GM12873 (cell line): Measurements from ENCODE around the gene SLC13A5.

Experiments
- TF ChIP-seq, protein P1 (sequence below): IDR thresholded peaks from 2 replicates; pipeline ENCODE4 v1.5.1; 2012; ENCODE audit warnings: low read depth, mild to moderate bottlenecking, moderate library complexity, low read length, control low read depth; ENCODE audit not compliant: insufficient read depth; ENCODE audit errors: missing control alignments

SLC13A5 gene

DNA sequence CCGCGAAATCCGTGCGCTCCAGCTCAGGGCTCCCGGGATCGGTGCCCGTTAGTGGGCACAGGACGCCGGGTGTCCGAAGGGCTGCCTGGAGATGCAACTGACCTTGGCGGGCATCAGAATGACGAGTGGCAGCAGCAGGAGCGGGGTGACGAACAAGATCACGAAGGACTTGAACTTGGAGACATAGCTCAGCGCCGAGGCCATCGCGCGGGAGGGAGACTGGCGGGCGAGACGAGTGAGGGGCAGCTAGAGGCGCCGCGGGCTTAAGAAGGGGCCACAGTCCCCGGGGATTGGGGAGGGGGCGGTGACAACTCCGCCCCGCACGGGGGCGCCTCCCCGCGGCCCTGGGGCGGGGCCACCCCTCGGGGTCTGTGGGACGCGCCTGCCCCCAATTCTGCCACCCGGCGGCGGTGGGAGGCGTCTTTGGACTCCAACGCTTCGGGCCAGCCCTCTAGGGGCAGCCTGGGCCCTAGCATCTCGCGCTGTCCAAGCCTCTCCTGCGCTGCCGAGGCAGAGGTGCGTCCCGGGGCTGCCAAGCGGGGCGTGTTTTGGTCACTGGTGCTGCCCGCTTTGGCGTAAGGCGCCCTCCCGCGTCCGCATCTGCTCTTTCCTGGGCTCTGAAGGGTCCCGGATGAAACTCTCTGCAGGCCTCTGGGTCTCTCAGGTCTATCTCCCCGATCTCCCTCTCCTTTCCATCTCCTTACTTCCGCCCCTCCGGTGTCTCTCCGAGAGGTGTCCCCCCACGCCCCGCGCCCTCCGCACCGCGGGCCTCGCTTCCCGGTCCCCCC is at the start of gene SLC13A5:
Gene SLC13A5, minus strand, starts transcription at position 240 of the 788 bp plus-strand sequence. Its CDS starts 36 bp downstream, at position 204.
- TF ChIP-seq, protein P1, sequence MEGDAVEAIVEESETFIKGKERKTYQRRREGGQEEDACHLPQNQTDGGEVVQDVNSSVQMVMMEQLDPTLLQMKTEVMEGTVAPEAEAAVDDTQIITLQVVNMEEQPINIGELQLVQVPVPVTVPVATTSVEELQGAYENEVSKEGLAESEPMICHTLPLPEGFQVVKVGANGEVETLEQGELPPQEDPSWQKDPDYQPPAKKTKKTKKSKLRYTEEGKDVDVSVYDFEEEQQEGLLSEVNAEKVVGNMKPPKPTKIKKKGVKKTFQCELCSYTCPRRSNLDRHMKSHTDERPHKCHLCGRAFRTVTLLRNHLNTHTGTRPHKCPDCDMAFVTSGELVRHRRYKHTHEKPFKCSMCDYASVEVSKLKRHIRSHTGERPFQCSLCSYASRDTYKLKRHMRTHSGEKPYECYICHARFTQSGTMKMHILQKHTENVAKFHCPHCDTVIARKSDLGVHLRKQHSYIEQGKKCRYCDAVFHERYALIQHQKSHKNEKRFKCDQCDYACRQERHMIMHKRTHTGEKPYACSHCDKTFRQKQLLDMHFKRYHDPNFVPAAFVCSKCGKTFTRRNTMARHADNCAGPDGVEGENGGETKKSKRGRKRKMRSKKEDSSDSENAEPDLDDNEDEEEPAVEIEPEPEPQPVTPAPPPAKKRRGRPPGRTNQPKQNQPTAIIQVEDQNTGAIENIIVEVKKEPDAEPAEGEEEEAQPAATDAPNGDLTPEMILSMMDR = peak; percentile 25

DNA sequence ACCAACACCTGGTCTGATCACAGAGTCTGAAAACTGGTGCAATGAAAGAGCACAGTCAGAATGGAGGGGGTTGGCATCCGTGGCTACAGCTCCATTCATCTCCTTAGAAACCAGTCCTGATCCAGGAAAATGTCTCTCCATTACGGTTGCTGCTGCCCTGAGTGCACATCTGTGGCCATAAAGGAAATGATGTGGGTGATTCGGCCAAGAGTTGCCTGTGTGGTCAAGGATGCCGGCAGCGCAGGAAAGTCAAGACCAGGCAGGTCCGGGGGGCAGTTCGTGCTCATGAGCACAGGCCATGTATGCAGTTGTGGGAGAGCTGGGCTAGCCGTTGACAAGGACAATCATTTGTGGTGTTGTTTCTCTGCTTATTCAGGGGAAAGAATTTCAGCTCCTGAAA is 48.6 kb upstream of the SLC13A5 start:
- TF ChIP-seq, protein P1 = no peak

DNA sequence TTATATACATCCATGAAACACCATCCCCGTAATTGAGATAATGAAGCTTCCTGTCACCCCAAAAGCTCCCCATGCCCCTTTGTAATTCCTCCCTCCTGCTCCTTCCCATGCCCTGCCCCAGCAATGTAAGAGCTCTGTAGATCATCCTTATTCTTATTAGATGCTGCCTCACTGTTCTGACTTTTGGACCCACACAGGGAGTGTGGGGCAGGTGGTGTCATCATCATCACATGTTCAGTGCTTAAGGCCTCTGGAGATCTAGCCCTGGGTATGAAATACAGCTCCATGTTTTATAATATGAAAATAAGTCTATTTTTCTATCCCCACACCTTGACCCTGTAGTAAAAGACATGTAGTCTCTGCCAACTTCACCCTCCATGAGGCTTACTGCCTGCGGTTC is 44.6 kb upstream of the SLC13A5 start:
- TF ChIP-seq, protein P1 = no peak

DNA sequence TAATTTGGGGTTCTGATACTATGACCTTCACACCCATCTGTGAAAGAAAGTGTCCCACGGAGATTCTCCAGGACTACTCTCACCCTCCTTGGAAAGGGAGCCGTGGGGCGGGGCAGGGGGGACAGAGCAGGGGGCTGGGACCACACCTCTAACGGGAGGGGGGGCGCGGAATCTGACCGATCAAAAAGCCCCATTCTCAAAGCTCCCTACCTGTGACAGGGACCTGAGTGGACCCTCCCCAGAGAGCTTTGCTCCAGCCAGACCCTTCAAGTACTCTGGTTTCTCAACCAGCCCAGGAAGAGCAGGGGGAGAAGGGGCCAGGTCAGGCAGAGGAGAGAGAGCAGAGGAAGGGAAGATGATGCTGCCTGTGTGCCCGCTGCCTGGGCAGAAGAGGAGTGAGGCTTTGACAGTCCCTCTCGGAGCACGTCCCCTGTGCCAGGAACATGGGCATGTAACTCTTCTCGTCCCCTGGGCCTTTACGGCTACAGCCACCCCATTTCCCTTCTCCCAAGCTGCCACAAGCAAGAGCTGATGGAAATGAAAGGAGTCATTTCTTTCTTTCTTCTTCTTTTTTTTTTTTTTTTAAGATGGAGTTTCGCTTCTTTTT is 43.4 kb upstream of the SLC13A5 start:
- TF ChIP-seq, protein P1 = no peak

DNA sequence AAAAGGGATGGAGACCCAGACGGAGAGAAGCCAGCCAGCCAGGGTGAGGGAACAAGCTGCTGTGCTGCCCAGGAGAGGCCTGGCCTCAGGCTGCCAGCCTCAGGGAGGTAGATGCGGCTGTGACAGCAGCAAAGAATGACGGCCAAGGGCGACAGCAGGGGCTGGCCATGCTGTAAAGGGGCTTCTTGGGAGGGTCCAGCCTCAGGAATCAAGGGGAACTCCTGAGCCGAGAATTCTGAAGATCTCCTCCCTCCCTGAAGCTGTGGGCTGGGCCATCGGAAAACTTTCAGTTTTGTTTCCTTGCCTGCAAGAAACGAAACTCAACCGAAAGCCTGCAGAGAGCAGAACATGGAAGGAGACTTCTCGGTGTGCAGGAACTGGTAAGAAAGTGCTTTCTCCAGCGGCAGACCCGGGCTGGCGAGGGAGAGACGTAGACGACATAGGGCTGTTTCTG is 42.6 kb upstream of the SLC13A5 start, which contains the start of gene XAF1:
Gene XAF1, plus strand, starts transcription at position 316 of the 454 bp plus-strand sequence. Its CDS starts 33 bp downstream, at position 349.
- TF ChIP-seq, protein P1 = no peak

DNA sequence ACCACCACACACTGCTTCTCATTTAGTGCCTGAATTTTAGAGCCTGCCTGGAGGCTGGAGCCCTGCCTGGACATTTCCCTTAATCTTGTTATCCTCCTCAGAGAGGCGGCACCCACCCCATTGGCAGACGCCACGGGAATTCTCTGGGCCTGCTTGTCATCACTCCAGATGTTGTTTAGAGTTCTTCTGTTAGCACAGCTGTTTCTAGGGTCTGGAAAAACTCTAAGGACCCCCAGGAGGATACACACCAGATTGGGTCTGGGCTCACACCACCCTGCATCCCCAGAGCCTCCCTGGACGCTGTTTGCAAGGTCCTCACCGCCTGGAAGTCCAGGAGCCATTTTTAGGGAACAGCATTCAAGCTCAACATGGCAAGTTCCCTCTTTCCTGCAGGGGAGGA is 42.1 kb upstream of the SLC13A5 start:
- TF ChIP-seq, protein P1 = no peak

DNA sequence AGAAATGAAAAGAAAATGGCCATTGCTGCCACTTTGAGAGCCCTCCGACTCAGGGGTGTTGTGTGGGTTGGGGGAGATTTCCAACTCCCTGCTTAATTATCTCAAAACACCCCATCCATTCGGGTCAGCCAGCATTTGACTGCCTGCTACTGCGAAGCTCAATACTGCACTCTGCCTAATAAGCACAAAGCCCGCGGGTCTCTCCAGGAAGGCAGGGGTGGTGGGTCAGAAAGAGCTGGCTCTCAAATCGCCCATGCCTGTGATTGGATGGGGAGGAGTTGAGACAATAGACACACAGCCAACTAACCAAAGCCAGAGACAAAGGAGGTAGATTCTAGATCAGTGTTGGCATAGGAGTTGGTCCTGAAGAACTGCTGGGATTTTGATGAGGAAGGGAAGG is 40.4 kb upstream of the SLC13A5 start:
- TF ChIP-seq, protein P1 = no peak
